SK-N-SH treated with all-trans-retinoic acid at 6 μM for 48 hours (cell line): ENCODE data around the gene SLC12A6.

ENCODE experiments used
- ATAC-seq: fragments of 200-7000 bp; cut with Tn5 transposase; 3 replicates; pipeline ENCODE4 v1.9.1; 2020; ENCODE audit warnings: mild to moderate bottlenecking, moderate library complexity
- ARNTL ChIP-seq: fragments of 450-650 bp; formaldehyde crosslinking; IDR thresholded peaks from 2 replicates; pipeline ENCODE4 v1.5.0; 2020; ENCODE audit warnings: low read depth, mild to moderate bottlenecking, moderate library complexity, borderline replicate concordance
- BACH2 ChIP-seq: fragments of 250-450 bp; sonication (Bioruptor Pico); IDR thresholded peaks from 2 replicates; pipeline ENCODE4 v1.9.0; 2021; ENCODE audit warnings: mild to moderate bottlenecking, borderline replicate concordance
- CREB5 ChIP-seq: fragments of 250-450 bp; sonication (Bioruptor Pico); IDR thresholded peaks from 2 replicates; pipeline ENCODE4 v1.5.1; 2020; ENCODE audit warnings: low read depth, mild to moderate bottlenecking, moderate library complexity
- ESRRG ChIP-seq: fragments of 250-450 bp; sonication (Bioruptor Pico); IDR thresholded peaks from 2 replicates; pipeline ENCODE4 v1.6.1; 2021; ENCODE audit warnings: mild to moderate bottlenecking
- ISL1 ChIP-seq: fragments of 250-450 bp; sonication (Bioruptor Pico); IDR thresholded peaks from 2 replicates; pipeline ENCODE4 v2.1.2; 2022; ENCODE audit warnings: mild to moderate bottlenecking, moderate library complexity
- OSR1 ChIP-seq: fragments of 250-450 bp; sonication (Bioruptor Pico); IDR thresholded peaks from 2 replicates; pipeline ENCODE4 v1.8.0; 2022; ENCODE audit warnings: moderate library complexity, mild to moderate bottlenecking, inconsistent platforms
- PATZ1 ChIP-seq: fragments of 250-450 bp; sonication (Bioruptor Pico); IDR thresholded peaks from 2 replicates; pipeline ENCODE4 v1.8.0; 2020; ENCODE audit warnings: mild to moderate bottlenecking, moderate library complexity, borderline replicate concordance
- POU6F1 ChIP-seq: fragments of 250-450 bp; sonication (Bioruptor Pico); IDR thresholded peaks from 2 replicates; pipeline ENCODE4 v1.8.0; 2021; ENCODE audit warnings: low read depth, mild to moderate bottlenecking, moderate library complexity, borderline replicate concordance
- PPARA ChIP-seq: fragments of 250-450 bp; sonication (Bioruptor Pico); IDR thresholded peaks from 2 replicates; pipeline ENCODE4 v1.5.0; 2020; ENCODE audit warnings: mild to moderate bottlenecking, borderline replicate concordance
- RARB ChIP-seq: fragments of 250-450 bp; sonication (Bioruptor Pico); IDR thresholded peaks from 2 replicates; pipeline ENCODE4 v1.8.0; 2021; ENCODE audit warnings: mild to moderate bottlenecking, moderate library complexity
- SNAI2 ChIP-seq: fragments of 250-450 bp; sonication (Bioruptor Pico); IDR thresholded peaks from 2 replicates; pipeline ENCODE4 v1.5.0; 2020; ENCODE audit warnings: mild to moderate bottlenecking, moderate library complexity
- TSHZ2 ChIP-seq: fragments of 250-450 bp; sonication (Bioruptor Pico); IDR thresholded peaks from 2 replicates; pipeline ENCODE4 v1.5.0; 2020; ENCODE audit warnings: mild to moderate bottlenecking, moderate library complexity
- ZC3H10 ChIP-seq: fragments of 250-450 bp; sonication (Bioruptor Pico); IDR thresholded peaks from 2 replicates; pipeline ENCODE4 v1.5.1; 2021; ENCODE audit warnings: mild to moderate bottlenecking, moderate library complexity
- ZFP3 ChIP-seq: fragments of 250-450 bp; sonication (Bioruptor Pico); IDR thresholded peaks from 2 replicates; pipeline ENCODE4 v1.5.0; 2020; ENCODE audit warnings: mild to moderate bottlenecking, moderate library complexity
- ZFP30 ChIP-seq: fragments of 450-650 bp; formaldehyde crosslinking; IDR thresholded peaks from 2 replicates; pipeline ENCODE4 v1.5.0; 2022; ENCODE audit warnings: mild to moderate bottlenecking, moderate library complexity
- ZNF565 ChIP-seq: fragments of 450-650 bp; formaldehyde crosslinking; conservative IDR thresholded peaks from 2 replicates; pipeline ENCODE4 v1.5.0; 2020; ENCODE audit warnings: low read depth, mild to moderate bottlenecking, moderate library complexity
- ZNF70 ChIP-seq: fragments of 450-650 bp; formaldehyde crosslinking; IDR thresholded peaks from 2 replicates; pipeline ENCODE4 v1.5.0; 2020; ENCODE audit warnings: mild to moderate bottlenecking, moderate library complexity
- ZNF8 ChIP-seq: fragments of 450-650 bp; formaldehyde crosslinking; IDR thresholded peaks from 2 replicates; pipeline ENCODE4 v1.5.0; 2020; ENCODE audit warnings: mild to moderate bottlenecking, moderate library complexity
- TF ChIP-seq, protein P1 (sequence below): fragments of 250-450 bp; sonication (Bioruptor Pico); IDR thresholded peaks from 2 replicates; pipeline ENCODE4 v1.5.1; 2021; ENCODE audit warnings: mild to moderate bottlenecking, moderate library complexity

The SLC12A6 gene

GRCh38 chr15:34275721-34276120, 61.9 kb downstream of the SLC12A6 start:
- TF ChIP-seq ZFP30 (CRISPR knock-in tag) = no peak
- TF ChIP-seq CREB5 (CRISPR knock-in tag) = no peak
- no peak for TF ChIP-seq TSHZ2 (CRISPR knock-in tag)
- TF ChIP-seq BACH2 (CRISPR knock-in tag) = no peak
- TF ChIP-seq, protein P1, sequence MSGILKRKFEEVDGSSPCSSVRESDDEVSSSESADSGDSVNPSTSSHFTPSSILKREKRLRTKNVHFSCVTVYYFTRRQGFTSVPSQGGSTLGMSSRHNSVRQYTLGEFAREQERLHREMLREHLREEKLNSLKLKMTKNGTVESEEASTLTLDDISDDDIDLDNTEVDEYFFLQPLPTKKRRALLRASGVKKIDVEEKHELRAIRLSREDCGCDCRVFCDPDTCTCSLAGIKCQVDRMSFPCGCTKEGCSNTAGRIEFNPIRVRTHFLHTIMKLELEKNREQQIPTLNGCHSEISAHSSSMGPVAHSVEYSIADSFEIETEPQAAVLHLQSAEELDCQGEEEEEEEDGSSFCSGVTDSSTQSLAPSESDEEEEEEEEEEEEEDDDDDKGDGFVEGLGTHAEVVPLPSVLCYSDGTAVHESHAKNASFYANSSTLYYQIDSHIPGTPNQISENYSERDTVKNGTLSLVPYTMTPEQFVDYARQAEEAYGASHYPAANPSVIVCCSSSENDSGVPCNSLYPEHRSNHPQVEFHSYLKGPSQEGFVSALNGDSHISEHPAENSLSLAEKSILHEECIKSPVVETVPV (CRISPR knock-in tag) = no peak
- no peak for TF ChIP-seq POU6F1 (CRISPR knock-in tag)
- TF ChIP-seq ZFP3 (CRISPR knock-in tag) = no peak
- no peak for TF ChIP-seq ZNF8 (CRISPR knock-in tag)
- TF ChIP-seq, all 23 proteins: peak for 0
- no peak for ATAC-seq

- ATAC-seq = no peak
- no peak for TF ChIP-seq CREB5 (CRISPR knock-in tag)
- no peak for TF ChIP-seq ZFP3 (CRISPR knock-in tag)
- no peak for TF ChIP-seq ZC3H10 (CRISPR knock-in tag)
- TF ChIP-seq ZNF70 (CRISPR knock-in tag) = no peak
- TF ChIP-seq ARNTL = no peak
- no peak for TF ChIP-seq PATZ1 (CRISPR knock-in tag)
- TF ChIP-seq, protein P1 (CRISPR knock-in tag) = no peak
- TF ChIP-seq BACH2 (CRISPR knock-in tag) = no peak
- no peak for TF ChIP-seq SNAI2 (CRISPR knock-in tag)
- TF ChIP-seq ZNF8 (CRISPR knock-in tag) = no peak
- TF ChIP-seq TSHZ2 (CRISPR knock-in tag) = no peak
- TF ChIP-seq PPARA (CRISPR knock-in tag) = no peak
- TF ChIP-seq ISL1 (CRISPR knock-in tag) = no peak
- no peak for TF ChIP-seq OSR1 (CRISPR knock-in tag)
- no peak for TF ChIP-seq POU6F1 (CRISPR knock-in tag)
- no peak for TF ChIP-seq ESRRG (CRISPR knock-in tag)
- no peak for TF ChIP-seq RARB (CRISPR knock-in tag)
- TF ChIP-seq ZNF565 (CRISPR knock-in tag) = no peak
- TF ChIP-seq, all 23 proteins: peak for 0
Observed at GRCh38 chr15:34275154-34275553, 62.4 kb downstream of the SLC12A6 start.
